GM19468 (cell line): ENCODE results near the gene FANK1.
"Not testable (repeated sequence)": the region's sequence is repeated elsewhere in the genome, so short reads cannot be mapped to it uniquely, and the experiment has no call there.

Experiments
- ATAC-seq: cut with Tn5 transposase; IDR thresholded peaks from one replicate; pipeline ENCODE4 v1.9.1; 2021; ENCODE audit warnings: mild to moderate bottlenecking, moderate library complexity, moderate number of reproducible peaks; ENCODE audit not compliant: unreplicated experiment; ENCODE audit errors: extremely low read depth

The FANK1 gene

DNA sequence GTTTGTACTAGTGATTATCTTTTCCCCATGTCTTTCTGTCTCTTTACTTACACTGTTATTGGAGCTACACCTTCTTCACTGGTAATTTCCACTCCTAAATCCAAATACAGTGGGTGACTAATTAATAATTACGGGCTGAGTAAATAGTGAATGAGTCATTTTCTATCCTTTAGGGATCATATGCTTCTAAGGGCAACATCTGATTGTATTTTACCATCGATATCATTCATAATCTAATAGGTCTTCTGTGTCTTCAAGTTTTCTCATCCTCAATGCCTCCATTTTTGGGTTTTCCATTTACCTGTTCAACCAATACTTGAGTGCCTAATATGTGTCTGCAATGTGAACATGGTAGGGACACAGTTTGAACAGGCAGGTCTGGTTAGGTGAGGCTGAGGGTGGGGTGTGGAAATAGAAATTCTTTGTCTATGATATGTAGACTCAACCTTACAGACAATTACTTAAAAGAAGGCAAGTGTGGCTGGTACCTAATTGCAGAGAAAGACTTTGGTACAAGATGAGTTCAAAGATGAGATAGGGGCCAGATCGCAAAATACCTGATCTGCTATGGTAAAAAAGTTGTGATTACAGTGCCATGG is 9.4 kb upstream of the FANK1 start:
- no peak for ATAC-seq

DNA sequence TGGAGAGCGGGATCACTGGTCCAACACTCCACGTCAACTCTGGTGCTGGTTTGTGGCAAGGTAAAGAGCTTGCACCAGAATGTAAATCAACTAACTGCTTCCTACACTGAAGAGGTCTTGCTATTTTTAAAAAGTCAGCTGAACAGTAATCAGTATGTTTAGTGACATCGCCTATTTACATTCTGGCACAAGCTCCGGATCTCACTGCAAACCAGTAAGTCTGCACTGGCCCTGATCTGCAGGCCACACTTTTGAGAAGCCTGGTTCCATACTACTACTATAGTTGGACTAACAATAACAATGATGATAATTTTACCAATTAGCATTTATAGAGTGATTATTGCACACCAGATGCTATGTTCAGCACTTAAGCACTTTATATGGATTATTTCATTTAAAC is 6.9 kb upstream of the FANK1 start:
- ATAC-seq: not testable (repeated sequence)

GRCh38 chr10:125892402-125892801 is 4.0 kb upstream of the FANK1 start:
- ATAC-seq: not testable (repeated sequence)

GRCh38 chr10:125894176-125894575 is 2.2 kb upstream of the FANK1 start:
- not testable (repeated sequence) for ATAC-seq

GRCh38 chr10:125895130-125896087 is 955 bp upstream of the FANK1 start:
- peak; percentile 34 for ATAC-seq

DNA sequence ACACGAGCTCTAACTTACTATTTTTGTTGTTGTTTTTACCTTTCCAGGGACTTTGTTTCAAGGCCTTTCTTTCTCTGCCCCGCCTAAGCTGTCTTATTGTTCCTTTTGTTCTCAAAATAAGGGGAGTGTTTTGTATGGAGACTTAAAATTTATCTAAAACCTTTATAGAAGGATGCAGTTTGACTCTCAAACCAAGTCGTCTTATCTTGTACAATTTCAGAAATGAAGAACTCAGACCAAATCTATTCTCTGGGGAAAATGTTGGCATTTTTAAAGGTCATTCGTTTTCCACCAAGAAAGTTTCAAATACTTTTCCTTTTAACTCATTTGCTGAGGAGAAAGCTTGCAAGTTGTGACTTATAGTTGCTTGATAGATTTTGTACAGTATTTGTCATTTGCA is 953 bp downstream of the FANK1 start:
- not testable (repeated sequence) for ATAC-seq

GRCh38 chr10:125900963-125901362 is 4.6 kb downstream of the FANK1 start:
- not testable (repeated sequence) for ATAC-seq

GRCh38 chr10:125903135-125903640 is 6.8 kb downstream of the FANK1 start:
- ATAC-seq: not testable (repeated sequence)

- not testable (repeated sequence) for ATAC-seq
Measured at GRCh38 chr10:125905069-125905994, 9.0 kb downstream of the FANK1 start.

GRCh38 chr10:125907598-125907997 is 11.2 kb downstream of the FANK1 start:
- not testable (repeated sequence) for ATAC-seq

DNA sequence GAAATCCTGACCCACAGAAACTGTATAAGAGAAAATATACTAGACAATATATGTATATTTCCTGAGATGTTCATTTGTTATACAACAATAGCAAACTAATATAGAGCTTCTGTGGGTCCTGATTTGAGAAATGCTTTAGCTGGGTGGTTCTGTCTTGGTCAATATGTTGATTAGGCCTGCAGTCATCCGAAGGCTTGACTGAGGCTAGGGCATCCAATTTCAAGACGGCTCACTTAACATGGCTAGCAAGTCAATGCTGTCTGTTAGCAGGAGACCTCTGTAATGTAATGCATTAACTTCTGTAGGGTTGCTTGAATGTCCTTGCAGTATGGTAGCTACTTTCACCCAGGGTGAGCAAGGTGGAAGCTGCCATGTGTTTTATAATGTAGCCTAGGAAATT is 12.4 kb downstream of the FANK1 start:
- not testable (repeated sequence) for ATAC-seq

DNA sequence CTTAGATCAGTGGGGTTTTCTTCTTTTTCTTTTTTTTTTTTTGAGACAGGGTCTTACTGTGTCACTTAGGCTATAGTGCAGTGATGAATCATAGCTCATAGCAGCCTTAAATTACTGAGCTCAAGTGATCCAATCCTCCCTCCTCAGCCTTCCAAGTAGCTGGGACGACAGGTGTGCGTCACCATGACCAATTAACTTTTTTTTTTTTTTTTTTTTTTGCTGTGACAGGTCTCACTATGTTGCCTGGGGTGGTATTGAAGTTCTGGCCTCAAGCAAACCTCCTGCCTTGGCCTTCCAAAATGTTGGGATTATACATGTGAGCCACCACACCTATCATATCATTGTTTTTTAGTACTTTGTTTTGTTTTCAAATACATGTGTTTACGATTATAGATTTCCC is 13.1 kb downstream of the FANK1 start:
- not testable (repeated sequence) for ATAC-seq

GRCh38 chr10:125911145-125911544 is 14.8 kb downstream of the FANK1 start:
- ATAC-seq: no peak

GRCh38 chr10:125911990-125912389 is 15.6 kb downstream of the FANK1 start:
- ATAC-seq: no peak

- not testable (repeated sequence) for ATAC-seq
Measured at GRCh38 chr10:125913277-125913676, 16.9 kb downstream of the FANK1 start.

- ATAC-seq: no peak
Measured at GRCh38 chr10:125916977-125917376, 20.6 kb downstream of the FANK1 start.

- ATAC-seq: not testable (repeated sequence)
Measured at GRCh38 chr10:125917704-125918361, 21.5 kb downstream of the FANK1 start.

DNA sequence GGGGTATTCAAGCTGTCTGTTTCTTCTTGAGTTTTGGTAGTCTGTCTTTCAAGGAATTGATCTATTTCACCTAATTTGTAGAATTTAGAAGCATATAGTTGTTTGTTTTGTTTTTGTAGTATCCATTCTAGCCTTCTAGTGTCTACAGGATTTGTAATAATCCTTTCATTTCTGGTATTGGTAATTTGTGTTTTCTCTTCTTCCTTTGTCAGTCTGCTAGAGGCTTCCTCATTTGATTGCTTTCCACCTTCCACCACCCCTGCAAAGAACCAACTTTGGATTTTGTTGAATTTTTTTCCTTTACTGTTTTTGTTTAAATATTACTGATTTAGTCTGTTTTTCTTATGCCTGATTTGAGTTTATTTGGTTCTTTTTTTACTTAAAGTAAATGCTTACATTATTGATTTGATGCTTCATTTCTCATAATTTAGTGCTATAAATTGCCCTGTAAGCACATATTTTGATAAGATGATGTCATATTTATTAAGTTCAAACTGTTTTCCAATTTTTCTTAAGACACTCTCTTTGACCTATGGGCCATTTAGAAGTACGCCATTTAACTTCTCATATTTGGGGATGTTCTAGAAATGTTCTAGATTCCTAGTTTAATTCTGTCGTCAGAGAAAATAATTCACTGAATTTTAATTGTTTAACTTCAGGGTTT is 25.4 kb downstream of the FANK1 start:
- ATAC-seq: not testable (repeated sequence)

DNA sequence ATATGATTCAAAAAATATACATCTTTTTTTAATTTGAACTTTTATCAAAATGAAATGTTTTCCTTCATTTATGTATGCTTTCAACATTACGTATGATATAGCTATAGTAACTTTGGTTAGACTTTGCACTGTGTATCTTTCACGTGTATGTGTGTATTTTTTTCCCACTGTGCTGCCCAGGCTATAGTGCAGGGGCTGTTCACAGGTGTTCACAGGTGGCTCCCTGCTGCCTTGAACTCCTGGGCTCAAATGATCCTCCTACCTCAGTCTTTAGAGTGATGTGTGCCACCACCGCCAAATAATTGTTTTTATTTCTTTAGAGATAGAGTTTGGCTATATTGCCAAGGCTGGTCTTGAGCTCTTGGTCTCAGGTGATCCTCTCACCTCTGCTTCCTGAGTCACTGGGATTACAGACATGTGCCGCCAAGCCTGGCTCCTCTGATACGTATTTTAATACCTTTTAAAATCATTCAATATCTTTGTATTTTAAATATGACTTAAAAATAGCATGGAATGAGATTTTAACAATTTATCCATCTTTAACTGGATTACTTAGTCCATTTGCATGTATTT is 29.0 kb downstream of the FANK1 start:
- ATAC-seq: no peak
